Breast epithelium (tissue), 4 donors: Measurements from ENCODE around the gene NCS1. TPM values are rescaled to one million over a fixed set of nuclear protein-coding genes. Genes with fewer than 3 reads are reported as not detected.

Source experiments
- DNase-seq, 2 donors: peaks; one replicate each; pipeline ENCODE4 v3.0.0-alpha.2; 2019; ENCODE audit warnings: low spot score in 2 of 2
- H3K27ac ChIP-seq, 2 donors: fragments of 200-600 bp; sonication (generic) in 1 of 2; one replicate each; pipeline ENCODE4 v1.5.1; 2016 to 2019; ENCODE audit warnings: mild to moderate bottlenecking in 1 of 2
- H3K27me3 ChIP-seq, 2 donors: fragments of 200-600 bp; sonication (generic) in 1 of 2; one replicate each; pipeline versions ENCODE4 v1.5.1 to v1.6.0; 2017 to 2019; ENCODE audit warnings: control low read depth in 1 of 2, mild to moderate bottlenecking in 1 of 2
- H3K36me3 ChIP-seq: fragments of 200-600 bp; one replicate; pipeline ENCODE4 v1.5.1; 2019
- H3K4me1 ChIP-seq, 2 donors: fragments of 200-600 bp; sonication (generic); one replicate each; pipeline ENCODE4 v1.5.1; 2016 to 2019; ENCODE audit warnings: control low read depth in 1 of 2
- H3K4me3 ChIP-seq, 3 donors: fragments of 200-600 bp; sonication (generic); 1 replicate in 2 of 3; 2 replicates in 1 of 3; pipeline ENCODE4 v1.5.1; 2016 to 2019; ENCODE audit warnings: mild to moderate bottlenecking in 3 of 3, moderate library complexity in 2 of 3
- H3K9me3 ChIP-seq, 2 donors: fragments of 200-600 bp; sonication (generic) in 1 of 2; one replicate each; pipeline ENCODE4 v1.5.1; 2016 to 2019; ENCODE audit warnings: control low read depth in 1 of 2
- POLR2A ChIP-seq: fragments of 450-650 bp; IDR thresholded peaks from one replicate; pipeline ENCODE4 v1.6.1; 2016; ENCODE audit warnings: antibody characterized with exemption, mild to moderate bottlenecking, moderate library complexity
- POLR2AphosphoS5 ChIP-seq, 3 donors: sonication (generic); formaldehyde crosslinking; IDR thresholded peaks; one replicate each; pipeline ENCODE4 v1.6.1; 2017; ENCODE audit warnings: antibody characterized with exemption in 3 of 3
- intact Hi-C: fragments of 100-400 bp; cut with DNase I; formaldehyde crosslinking; loops from one replicate; pipeline ENCODE4 v1.15.1; 2023; ENCODE audit warnings: low total_unique reads
- total RNA-seq, 3 donors: library from RNA; depleted of rRNA; stranded (reverse); fragments of >200 nt; gene quantifications; one replicate each; pipeline ENCODE4 v1.1.0, GENCODE V29; 2016
- TF ChIP-seq, protein P1 (sequence below), 3 donors: fragments of 450-650 bp; IDR thresholded peaks; one replicate each; pipeline ENCODE4 v1.5.1; 2016 to 2017; ENCODE audit warnings: antibody characterized with exemption in 3 of 3, mild to moderate bottlenecking in 3 of 3, moderate library complexity in 3 of 3

The NCS1 gene
- total RNA-seq, 3 donors from 2014 or later: 3.2 to 3.9 (median 3.4) TPM

DNA sequence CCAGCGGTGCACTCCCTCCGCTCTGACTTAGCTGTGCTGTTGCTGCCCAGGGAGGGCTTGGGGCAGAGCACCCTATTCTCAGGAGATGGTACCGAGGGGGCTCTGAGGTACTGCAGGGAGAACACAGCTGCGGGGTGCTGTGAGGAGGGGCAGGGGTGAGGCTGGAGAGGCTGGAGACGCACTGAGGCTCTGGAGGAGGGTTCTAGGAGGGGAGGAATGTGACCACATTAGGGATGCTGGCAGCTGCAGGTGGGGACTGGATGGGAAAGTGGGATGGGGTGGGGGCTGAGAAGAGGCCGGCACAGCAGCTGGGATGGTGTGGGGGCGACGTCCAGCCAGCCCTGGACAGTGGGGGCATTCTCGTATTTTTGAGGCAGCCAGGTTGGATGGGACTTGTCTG is 20.9 kb downstream of the NCS1 start:
- Histone ChIP-seq H3K4me3 (no peak overlapping the region), H3K9me3 (no peaks in the 10 kb centered on the region), H3K27me3 (no peaks in the 10 kb centered on the region), H3K27ac (peak overlapping the region in 1 of 2 donors; percentile 60), H3K36me3 (no peaks in the 10 kb centered on the region), H3K4me1 (no peaks in the 10 kb centered on the region)
- DNase-seq: no peak
- TF ChIP-seq POLR2A (no peak), POLR2AphosphoS5 (IDR thresholded peaks at IDR 0.05) (no peak)
- TF ChIP-seq, protein P1, sequence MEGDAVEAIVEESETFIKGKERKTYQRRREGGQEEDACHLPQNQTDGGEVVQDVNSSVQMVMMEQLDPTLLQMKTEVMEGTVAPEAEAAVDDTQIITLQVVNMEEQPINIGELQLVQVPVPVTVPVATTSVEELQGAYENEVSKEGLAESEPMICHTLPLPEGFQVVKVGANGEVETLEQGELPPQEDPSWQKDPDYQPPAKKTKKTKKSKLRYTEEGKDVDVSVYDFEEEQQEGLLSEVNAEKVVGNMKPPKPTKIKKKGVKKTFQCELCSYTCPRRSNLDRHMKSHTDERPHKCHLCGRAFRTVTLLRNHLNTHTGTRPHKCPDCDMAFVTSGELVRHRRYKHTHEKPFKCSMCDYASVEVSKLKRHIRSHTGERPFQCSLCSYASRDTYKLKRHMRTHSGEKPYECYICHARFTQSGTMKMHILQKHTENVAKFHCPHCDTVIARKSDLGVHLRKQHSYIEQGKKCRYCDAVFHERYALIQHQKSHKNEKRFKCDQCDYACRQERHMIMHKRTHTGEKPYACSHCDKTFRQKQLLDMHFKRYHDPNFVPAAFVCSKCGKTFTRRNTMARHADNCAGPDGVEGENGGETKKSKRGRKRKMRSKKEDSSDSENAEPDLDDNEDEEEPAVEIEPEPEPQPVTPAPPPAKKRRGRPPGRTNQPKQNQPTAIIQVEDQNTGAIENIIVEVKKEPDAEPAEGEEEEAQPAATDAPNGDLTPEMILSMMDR (IDR thresholded peaks at IDR 0.05): no peak
- intact Hi-C loops: no loop called here

DNA sequence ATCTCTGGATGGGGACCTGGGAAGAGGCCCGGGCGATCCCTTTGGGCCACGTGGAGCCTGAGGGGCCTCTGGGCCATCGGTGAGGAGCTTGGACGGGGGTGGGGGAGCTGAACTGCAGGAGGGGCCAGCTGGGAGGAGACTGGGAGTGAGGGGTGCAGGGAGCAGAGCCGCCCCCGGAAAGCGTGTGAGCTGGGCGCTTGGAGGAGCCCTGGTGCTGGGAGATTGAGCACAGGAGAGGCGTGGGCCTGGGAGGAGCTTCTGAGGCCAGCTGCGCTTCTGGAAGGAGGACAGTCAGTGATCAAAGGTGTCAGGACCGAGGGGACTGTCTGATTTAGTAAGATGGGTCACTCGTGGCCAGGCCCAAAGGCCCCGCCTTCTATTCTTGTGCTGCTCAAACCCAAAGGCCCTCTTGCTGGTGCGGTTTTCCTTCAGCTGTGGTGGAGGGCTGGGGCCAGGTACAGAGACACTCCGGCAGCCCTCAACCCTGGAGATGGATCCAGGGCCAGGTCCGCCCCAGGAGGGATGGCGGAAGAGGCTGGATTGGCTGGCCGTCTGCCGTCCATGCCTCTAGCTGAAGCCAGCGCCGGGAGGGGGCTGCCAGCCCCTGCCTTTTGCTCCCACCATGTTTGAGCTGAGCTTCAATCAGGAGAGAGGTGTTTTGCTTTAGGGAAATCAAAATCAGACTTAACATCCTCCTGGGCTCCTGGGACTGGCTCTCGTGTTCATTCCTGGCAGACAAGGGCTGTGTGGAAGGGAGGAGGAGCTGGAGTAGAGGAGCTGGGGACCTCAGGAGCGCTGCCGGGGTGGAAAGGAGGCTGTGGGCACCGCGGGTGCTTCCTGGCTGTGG is 21.6 kb downstream of the NCS1 start:
- H3K4me3 ChIP-seq: peak overlapping the region in 1 of 3 donors; percentile 21
- peak overlapping the region; percentile 60 to 61 for H3K27ac ChIP-seq
- TF ChIP-seq POLR2A (no peak), POLR2AphosphoS5 (IDR thresholded peaks at IDR 0.05) (no peak)
- TF ChIP-seq, protein P1 (IDR thresholded peaks at IDR 0.05): no peak
- no peaks in the 10 kb centered on the region for H3K9me3 ChIP-seq
- intact Hi-C loops: no loop called here
- H3K27me3 ChIP-seq: no peaks in the 10 kb centered on the region
- DNase-seq: no peak
- H3K4me1 ChIP-seq: no peaks in the 10 kb centered on the region
- no peaks in the 10 kb centered on the region for H3K36me3 ChIP-seq

DNA sequence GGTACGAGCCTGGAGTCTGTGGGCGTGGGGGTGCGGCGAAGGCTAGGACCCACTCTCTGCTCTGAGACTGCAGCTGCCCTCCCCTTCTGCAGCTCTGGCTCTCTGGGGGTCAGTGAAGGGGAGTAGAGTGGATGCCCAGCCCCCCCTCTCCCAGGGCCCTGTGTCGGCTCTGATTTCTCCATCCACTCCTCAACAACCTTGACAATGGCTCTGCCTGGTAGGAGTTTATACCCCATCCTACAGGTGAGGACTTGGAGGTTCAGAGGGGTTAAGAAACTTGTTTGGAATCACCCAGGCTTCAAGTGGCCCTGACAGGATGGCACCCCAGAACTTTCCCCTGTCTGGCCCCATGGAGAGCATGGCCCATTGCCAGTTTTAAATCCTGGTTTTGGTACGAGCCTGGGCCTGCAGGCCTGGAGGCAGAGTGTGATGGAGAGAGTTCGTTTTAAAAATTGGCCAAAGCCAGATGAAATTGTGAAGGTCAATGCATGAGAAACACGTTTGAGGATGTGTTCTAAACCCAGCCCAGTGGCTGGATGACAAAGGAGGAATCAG is 22.3 kb downstream of the NCS1 start:
- Histone ChIP-seq H3K27ac (peak overlapping the region; percentile 60 to 61), H3K4me3 (no peak overlapping the region), H3K9me3 (no peaks in the 10 kb centered on the region), H3K4me1 (no peaks in the 10 kb centered on the region), H3K27me3 (no peaks in the 10 kb centered on the region), H3K36me3 (no peaks in the 10 kb centered on the region)
- no peak for TF ChIP-seq POLR2A
- TF ChIP-seq, protein P1 (IDR thresholded peaks at IDR 0.05): no peak
- no peak for TF ChIP-seq POLR2AphosphoS5 (IDR thresholded peaks at IDR 0.05)
- intact Hi-C loops: no loop called here
- no peak for DNase-seq

DNA sequence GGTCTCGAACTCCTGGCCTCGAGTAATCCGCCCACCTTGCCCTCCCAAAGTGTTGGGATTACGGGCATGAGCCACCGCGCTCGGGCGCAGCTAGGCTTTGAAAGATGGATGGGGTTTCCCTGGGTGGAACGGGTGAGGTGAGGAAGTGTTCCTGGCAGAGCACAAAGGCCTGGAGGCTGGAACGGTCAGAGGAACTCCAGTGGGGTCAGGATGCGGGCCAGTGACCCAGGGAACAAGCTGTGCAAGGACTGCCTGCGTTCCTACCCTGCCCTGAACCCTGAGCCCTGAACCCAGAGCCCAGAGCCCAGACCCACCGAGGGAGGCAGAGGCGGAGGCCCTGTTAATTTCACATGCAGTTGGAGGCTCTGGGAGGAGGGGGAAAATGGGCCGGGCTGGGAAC is 23.4 kb downstream of the NCS1 start:
- DNase-seq: no peak
- TF ChIP-seq POLR2AphosphoS5 (IDR thresholded peaks at IDR 0.05): no peak
- TF ChIP-seq, protein P1 (IDR thresholded peaks at IDR 0.05): no peak
- TF ChIP-seq POLR2A: no peak
- Histone ChIP-seq H3K4me3 (no peak overlapping the region), H3K4me1 (peaks cover 0 to 7% of the 10 kb centered on the region in 2 donors), H3K27me3 (no peaks in the 10 kb centered on the region), H3K36me3 (no peaks in the 10 kb centered on the region), H3K27ac (no peak overlapping the region), H3K9me3 (no peaks in the 10 kb centered on the region)
- intact Hi-C loops: no loop called here

DNA sequence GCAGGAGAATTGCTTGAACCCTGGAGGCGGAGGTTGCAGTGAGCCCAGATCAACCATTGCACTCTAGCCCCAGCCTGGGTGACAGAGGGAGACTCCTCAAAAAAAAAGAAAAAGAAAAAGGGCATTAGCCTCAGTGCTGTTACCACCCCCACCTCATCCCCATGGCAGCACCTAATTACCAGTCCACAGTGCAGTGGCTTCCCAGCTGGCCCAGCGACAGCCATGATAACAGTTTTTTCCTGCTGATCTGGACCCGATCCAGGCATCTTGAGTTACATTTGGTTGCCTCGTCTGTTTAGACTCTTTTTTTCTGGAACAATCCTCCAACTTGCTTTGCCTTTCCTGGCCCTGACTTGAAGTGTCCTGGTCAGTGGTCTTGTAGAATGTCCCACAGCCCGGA is 24.4 kb downstream of the NCS1 start:
- no peak overlapping the region for H3K27ac ChIP-seq

More for the DNA sequence above, 24.4 kb downstream of the NCS1 start:
- no peaks in the 10 kb centered on the region for H3K27me3 ChIP-seq
- TF ChIP-seq, protein P1 (IDR thresholded peaks at IDR 0.05): no peak
- TF ChIP-seq POLR2AphosphoS5 (IDR thresholded peaks at IDR 0.05) (no peak), POLR2A (no peak)
- intact Hi-C loops: no loop called here
- H3K4me3 ChIP-seq: no peak overlapping the region
- H3K4me1 ChIP-seq: peaks cover 0 to 7% of the 10 kb centered on the region in 2 donors
- no peaks in the 10 kb centered on the region for H3K9me3 ChIP-seq
- DNase-seq: no peak
- no peaks in the 10 kb centered on the region for H3K36me3 ChIP-seq
